ENCODE measurements around the gene KIF7. TPM values are rescaled to one million over a fixed set of nuclear protein-coding genes. Genes with fewer than 3 reads are reported as not detected.

Gene KIF7
- total RNA-seq, 1 donor from 2014 or later, result 9.3 TPM

DNA sequence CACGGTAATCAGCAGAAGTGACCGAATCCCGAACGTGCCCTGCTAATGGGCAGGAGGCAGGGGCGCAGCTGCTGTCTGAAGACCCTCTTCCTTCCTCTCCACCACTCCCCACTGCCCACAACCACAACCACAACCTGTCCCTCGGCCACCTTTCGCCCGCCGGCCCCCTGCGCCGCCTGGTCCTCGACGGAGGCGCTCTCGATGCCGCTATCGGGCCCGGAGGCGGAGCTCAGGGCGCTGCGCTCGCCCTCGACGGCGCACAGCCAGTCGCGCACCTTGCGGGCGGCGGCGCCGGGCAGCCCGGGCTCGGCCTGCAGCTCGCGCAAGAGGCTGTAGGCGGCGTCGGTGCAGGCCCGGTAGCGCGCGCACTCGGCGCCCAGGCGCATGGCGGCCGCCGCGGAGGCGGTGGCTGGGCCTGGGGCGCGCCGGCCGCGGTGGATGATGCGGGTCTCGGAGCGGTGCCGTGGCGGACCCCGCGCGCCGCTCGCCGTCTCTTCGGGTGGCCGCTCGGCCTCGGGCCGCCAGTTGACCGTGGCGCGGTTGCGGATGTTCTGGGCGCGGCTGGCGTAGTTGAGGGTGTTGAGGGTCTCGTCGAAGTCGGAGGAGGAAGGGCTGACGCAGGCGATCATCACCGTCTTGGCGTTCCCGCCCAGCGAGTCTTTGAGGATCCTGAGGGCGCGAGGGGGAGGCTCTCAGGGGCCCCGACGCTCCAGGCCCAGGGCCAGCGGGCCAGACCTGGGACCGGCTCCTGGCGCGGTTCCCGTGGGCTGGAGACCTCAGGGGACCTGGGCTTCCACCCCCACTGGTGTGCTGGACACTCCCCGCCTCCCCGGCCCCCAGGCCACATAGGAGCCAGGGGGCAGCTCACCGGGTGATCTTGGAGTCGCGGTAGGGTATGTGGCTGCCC is 6.9 kb downstream of the KIF7 start:
- H3K4me1 Mint-ChIP-seq (ENCODE audit: low read depth, unreplicated experiment), result no peaks in the 10 kb centered on the region
- no peak for DNase-seq

GRCh38 chr15:89647191-89647851 is 7.9 kb downstream of the KIF7 start:
- DNase-seq, result peak; percentile 94
- H3K27me3 Mint-ChIP-seq (ENCODE audit: unreplicated experiment), result peaks cover 7% of the 10 kb centered on the region
- peaks cover 2% of the 10 kb centered on the region for H3K9me3 Mint-ChIP-seq (ENCODE audit: unreplicated experiment)
- peak; percentile 88 for TF ChIP-seq CTCF (IDR thresholded peaks at IDR 0.05; ENCODE audit: partially characterized antibody, unreplicated experiment)
- no peaks in the 10 kb centered on the region for H3K36me3 Mint-ChIP-seq (ENCODE audit: unreplicated experiment)
- no peak overlapping the region for H3K4me3 Mint-ChIP-seq (ENCODE audit: unreplicated experiment)
- no peaks in the 10 kb centered on the region for H3K4me1 Mint-ChIP-seq (ENCODE audit: low read depth, unreplicated experiment)
- H3K27ac Mint-ChIP-seq (ENCODE audit: unreplicated experiment), result no peak overlapping the region

More for the DNA sequence above, 6.9 kb downstream of the KIF7 start:
- Mint-ChIP-seq H3K27ac (ENCODE audit: unreplicated experiment) (no peak overlapping the region), H3K27me3 (ENCODE audit: unreplicated experiment) (peaks cover 9% of the 10 kb centered on the region), H3K4me3 (ENCODE audit: unreplicated experiment) (no peak overlapping the region), H3K36me3 (ENCODE audit: unreplicated experiment) (no peaks in the 10 kb centered on the region), H3K9me3 (ENCODE audit: unreplicated experiment) (peaks cover 5% of the 10 kb centered on the region)
- no peak for TF ChIP-seq CTCF (IDR thresholded peaks at IDR 0.05; ENCODE audit: partially characterized antibody, unreplicated experiment)

GRCh38 chr15:89646416-89647141 is 8.7 kb downstream of the KIF7 start:
- Mint-ChIP-seq H3K36me3 (ENCODE audit: unreplicated experiment) (no peaks in the 10 kb centered on the region), H3K4me1 (ENCODE audit: low read depth, unreplicated experiment) (no peaks in the 10 kb centered on the region), H3K27ac (ENCODE audit: unreplicated experiment) (no peak overlapping the region), H3K4me3 (ENCODE audit: unreplicated experiment) (no peak overlapping the region), H3K27me3 (ENCODE audit: unreplicated experiment) (peaks cover 7% of the 10 kb centered on the region), H3K9me3 (ENCODE audit: unreplicated experiment) (peaks cover 2% of the 10 kb centered on the region)
- no peak for TF ChIP-seq CTCF (IDR thresholded peaks at IDR 0.05; ENCODE audit: partially characterized antibody, unreplicated experiment)
- no peak for DNase-seq

- Mint-ChIP-seq H3K4me1 (ENCODE audit: low read depth, unreplicated experiment) (no peaks in the 10 kb centered on the region), H3K27ac (ENCODE audit: unreplicated experiment) (no peak overlapping the region), H3K36me3 (ENCODE audit: unreplicated experiment) (no peaks in the 10 kb centered on the region), H3K9me3 (ENCODE audit: unreplicated experiment) (peaks cover 2% of the 10 kb centered on the region), H3K27me3 (ENCODE audit: unreplicated experiment) (peaks cover 7% of the 10 kb centered on the region), H3K4me3 (ENCODE audit: unreplicated experiment) (no peak overlapping the region)
- TF ChIP-seq CTCF (IDR thresholded peaks at IDR 0.05; ENCODE audit: partially characterized antibody, unreplicated experiment), result no peak
- no peak for DNase-seq
Observed at GRCh38 chr15:89645680-89646079, 9.6 kb downstream of the KIF7 start.

Measured in glutamatergic neuron (in vitro differentiated cells).